Endothelial cell of umbilical vein (primary cell): ENCODE measurements around the gene PZP. TPM values are rescaled to one million over a fixed set of nuclear protein-coding genes. Genes with fewer than 3 reads are reported as not detected.

ENCODE experiments used
- BruUV-seq: library from RNA; stranded (reverse); fragments of 400-500 nt; replicated peaks from 2 replicates; lab custom pipeline; 2021; lab: Mats Ljungman, UMichigan
- CTCF ChIA-PET: fragments of 300-600, 350-600 bp; sonication (Branson Sonifier 250); formaldehyde crosslinking; loops from one replicate; lab custom pipeline; 2021; ENCODE audit warnings: antibody characterized with exemption, inconsistent platforms; lab: Charles Lee
- POLR2A ChIA-PET: fragments of 300-600, 350-600 bp; sonication (Branson Sonifier 250); formaldehyde crosslinking; loops from one replicate; lab custom pipeline; 2021; ENCODE audit warnings: antibody characterized with exemption, inconsistent platforms; lab: Charles Lee
- DNase-seq: peaks from one replicate; pipeline ENCODE4 v3.0.0-alpha.2; 2011; ENCODE audit warnings: low read depth, low spot score
- FAIRE-seq: peaks from 2 replicates; lab custom pipeline; 2011; peaks lifted over from hg19 to GRCh38; lab: Jason Lieb, UNC
- H2AFZ ChIP-seq: 2 replicates; pipeline ENCODE4 v1.6.0; 2012; ENCODE audit warnings: low read depth, low read length, control low read depth, inconsistent platforms
- H3K27ac ChIP-seq: 2 replicates; pipeline ENCODE4 v1.5.1; 2011; ENCODE audit warnings: low read depth, mild to moderate bottlenecking, control low read depth, low read length, moderate library complexity; ENCODE audit not compliant: insufficient read depth
- H3K27me3 ChIP-seq, 2 experiments: 2 replicates each; pipeline versions ENCODE4 v1.6.0 to v1.6.1; 2011; ENCODE audit warnings: low read length in 2 of 2, mixed read lengths in 1 of 2; ENCODE audit not compliant: control insufficient read depth in 2 of 2, insufficient read depth in 2 of 2
- H3K36me3 ChIP-seq, 2 experiments: 2 replicates in 1 of 2; 3 replicates in 1 of 2; pipeline ENCODE4 v1.5.1; 2011; ENCODE audit warnings: low read length in 2 of 2, mild to moderate bottlenecking in 1 of 2, moderate library complexity in 1 of 2; ENCODE audit not compliant: control insufficient read depth in 2 of 2, insufficient read depth in 2 of 2; ENCODE audit errors: extremely low read depth in 1 of 2
- H3K4me1 ChIP-seq: 3 replicates; pipeline ENCODE4 v1.5.1; 2011; ENCODE audit warnings: mild to moderate bottlenecking, low read length; ENCODE audit not compliant: control insufficient read depth, insufficient read depth; ENCODE audit errors: extremely low read depth
- H3K4me2 ChIP-seq: 2 replicates; pipeline ENCODE4 v1.6.1; 2011; ENCODE audit warnings: low read length, control low read depth, mixed read lengths; ENCODE audit not compliant: insufficient read depth
- H3K4me3 ChIP-seq, 3 experiments: fragments of 200-600 bp in 1 of 3; sonication (generic), shearing (Covaris generic) in 1 of 3; replicated peaks in 1 of 3; 2 replicates each; pipeline ENCODE4 v1.5.1; 2011 to 2016; ENCODE audit warnings: control low read depth in 3 of 3, low read length in 3 of 3, mild to moderate bottlenecking in 2 of 3, inconsistent platforms in 1 of 3, low read depth in 1 of 3, moderate library complexity in 1 of 3; ENCODE audit not compliant: insufficient read depth in 1 of 3
- H3K79me2 ChIP-seq: 2 replicates; pipeline ENCODE4 v1.6.0; 2012; ENCODE audit warnings: low read length, inconsistent platforms; ENCODE audit not compliant: control insufficient read depth, insufficient read depth
- H3K9ac ChIP-seq: replicated peaks from 2 replicates; pipeline ENCODE3; 2011; ENCODE audit warnings: low read length, control low read depth; ENCODE audit not compliant: insufficient read depth; ENCODE audit errors: extremely low read depth
- H3K9me1 ChIP-seq: replicated peaks from 3 replicates; pipeline ENCODE4 v1.6.0; 2011; ENCODE audit warnings: mild to moderate bottlenecking, low read length; ENCODE audit not compliant: control insufficient read depth, insufficient read depth; ENCODE audit errors: extremely low read depth
- H3K9me3 ChIP-seq: replicated peaks from 2 replicates; pipeline ENCODE4 v1.5.1; 2012; ENCODE audit warnings: low read length, inconsistent platforms; ENCODE audit not compliant: control insufficient read depth, insufficient read depth
- H4K20me1 ChIP-seq: replicated peaks from 2 replicates; pipeline ENCODE3; 2011; ENCODE audit warnings: mild to moderate bottlenecking, low read length; ENCODE audit not compliant: control insufficient read depth, insufficient read depth; ENCODE audit errors: extremely low read depth
- CTCF ChIP-seq, 2 donors: IDR thresholded peaks; 1 replicate in 1 of 2; 2 replicates in 1 of 2; pipeline ENCODE4 v1.5.1; 2011; ENCODE audit warnings: low read length in 2 of 2, mild to moderate bottlenecking in 2 of 2, moderate library complexity in 2 of 2, control low read depth in 1 of 2, inconsistent platforms in 1 of 2, low read depth in 1 of 2; ENCODE audit not compliant: insufficient read depth in 1 of 2; ENCODE audit errors: extremely low read depth in 1 of 2
- EZH2 ChIP-seq: IDR thresholded peaks from 2 replicates; pipeline ENCODE4 v1.6.1; 2012; ENCODE audit warnings: borderline replicate concordance, low read depth, mild to moderate bottlenecking, moderate library complexity, low read length, inconsistent platforms; ENCODE audit not compliant: severe bottlenecking
- FOS ChIP-seq: IDR thresholded peaks from 2 replicates; pipeline ENCODE4 v1.6.1; 2011; ENCODE audit warnings: mild to moderate bottlenecking, low read length, moderate library complexity, borderline replicate concordance; ENCODE audit not compliant: insufficient read depth
- GATA2 ChIP-seq: IDR thresholded peaks from 2 replicates; pipeline ENCODE4 v1.7.0; 2011; ENCODE audit warnings: low read depth, mild to moderate bottlenecking, moderate library complexity, mixed read lengths, low read length; ENCODE audit not compliant: insufficient read length, insufficient read depth
- JUN ChIP-seq: IDR thresholded peaks from 2 replicates; pipeline ENCODE4 v1.6.1; 2011; ENCODE audit warnings: borderline replicate concordance, low read depth; ENCODE audit not compliant: insufficient read length, insufficient read depth
- MAX ChIP-seq: IDR thresholded peaks from 2 replicates; pipeline ENCODE4 v1.6.1; 2011; ENCODE audit not compliant: insufficient read depth, insufficient read length
- MYC ChIP-seq: IDR thresholded peaks from one replicate; pipeline ENCODE4 v1.6.1; 2011; ENCODE audit warnings: mild to moderate bottlenecking, low read depth, low read length
- POLR2A ChIP-seq: IDR thresholded peaks from 2 replicates; pipeline ENCODE4 v1.6.1; 2012; ENCODE audit warnings: low read depth, mild to moderate bottlenecking, control low read depth, low read length
- POLR2AphosphoS5 ChIP-seq: IDR thresholded peaks from 2 replicates; pipeline ENCODE4 v1.6.1; 2012; ENCODE audit warnings: low read depth, mild to moderate bottlenecking, control low read depth, low read length, moderate library complexity; ENCODE audit not compliant: insufficient read depth
- dilution Hi-C: fragments of 300-500 bp; cut with MboI; formaldehyde crosslinking; loops from one replicate; pipeline ENCODE4 v1.15.0; 2019; ENCODE audit warnings: low sequenced_read_pairs; ENCODE audit not compliant: extremely low pct_ligation_motif_present
- intact Hi-C: fragments of 100-400 bp; cut with micrococcal nuclease; formaldehyde crosslinking; loops from one replicate; pipeline ENCODE4 v1.10.0; 2022
- polyA plus RNA-seq, 4 experiments: library from polyadenylated mRNA; depleted of rRNA in 3 of 4; stranded (reverse) in 3 of 4; unstranded in 1 of 4; fragments of >200 nt; gene quantifications; 2 replicates each; pipeline versions ENCODE4 v1.2.1 to v1.2.3, GENCODE V29; 2011 to 2012; ENCODE audit warnings: missing spikeins in 1 of 4
- total RNA-seq: library from RNA; stranded (reverse); gene quantifications from 2 replicates; pipeline ENCODE4 v1.2.3, GENCODE V29; 2021

Gene PZP
- total and polyA plus RNA-seq, 2 donors (not counting 3 experiments of a cell fraction or from before 2014, with no cell fraction given), result 0.73 to 0.84 TPM

GRCh38 chr12:9108504-9109212 lies 99.5 kb downstream of the PZP start:
- no peak overlapping the region for H2AFZ ChIP-seq
- H3K79me2 ChIP-seq, result no peaks in the 10 kb centered on the region
- no peak overlapping the region for H3K27ac ChIP-seq
- BruUV-seq, result no TSS peak
- H3K4me2 ChIP-seq, result no peak overlapping the region
- no peaks in the 10 kb centered on the region for H3K4me1 ChIP-seq
- intact Hi-C loops, result no loop called here
- POLR2A ChIA-PET, result no interaction called here
- no peaks in the 10 kb centered on the region for H3K9me1 ChIP-seq
- H3K9ac ChIP-seq, result no peak overlapping the region
- peaks cover 0 to 2% of the 10 kb centered on the region in 2 experiments for H3K27me3 ChIP-seq
- H3K4me3 ChIP-seq, result no peak overlapping the region
- H3K9me3 ChIP-seq, result no peaks in the 10 kb centered on the region
- CTCF ChIA-PET, result no interaction called here
- H3K36me3 ChIP-seq, result no peaks in the 10 kb centered on the region
- dilution Hi-C loops, result no loop called here
- no peaks in the 10 kb centered on the region for H4K20me1 ChIP-seq
- FAIRE-seq, result no peak
- DNase-seq, result no peak
- TF ChIP-seq MAX, result no peak
- TF ChIP-seq FOS, result no peak
- TF ChIP-seq GATA2, result no peak
- no peak for TF ChIP-seq POLR2A
- no peak for TF ChIP-seq POLR2AphosphoS5
- TF ChIP-seq EZH2, result no peak
- no peak for TF ChIP-seq JUN
- no peak for TF ChIP-seq MYC
- TF ChIP-seq CTCF (IDR thresholded peaks at IDR 0.05; ENCODE audit: extremely low read depth in 1 of 2, insufficient read depth in 1 of 2, low read depth in 1 of 2, low read length in 2 of 2), result no peak
